Lung microvascular endothelial cell (primary cell): ENCODE results near the gene ATAD3B. TPM values are rescaled to one million over a fixed set of nuclear protein-coding genes. Genes with fewer than 3 reads are reported as not detected.
A peak's percentile ranks its signal among the peaks of the same experiment; 100 is the strongest.
"Not testable (repeated sequence)": the region's sequence is repeated elsewhere in the genome, so short reads cannot be mapped to it uniquely, and the experiment has no call there.

Experiments used
- DNase-seq, 2 donors: peaks; one replicate each; pipeline versions ENCODE4 v3.0.0 to v3.0.0-alpha.2; 2010; ENCODE audit warnings: low read depth in 2 of 2
- total RNA-seq: library from RNA; depleted of rRNA; stranded (reverse); fragments of >200 nt; gene quantifications from 2 replicates; pipeline ENCODE4 v1.2.1, GENCODE V29; 2014

ATAD3B gene
- total RNA-seq, 1 donor from 2014 or later: 19.4 TPM

- DNase-seq: no peak
These were observed 8.3 kb downstream of the ATAD3B start for GRCh38 chr1:1479547-1480487.

- not testable (repeated sequence) for DNase-seq
These were observed 8.9 kb downstream of the ATAD3B start for GRCh38 chr1:1480488-1480867.

GRCh38 chr1:1481811-1482210, 10.2 kb downstream of the ATAD3B start:
- DNase-seq: not testable (repeated sequence)

DNA sequence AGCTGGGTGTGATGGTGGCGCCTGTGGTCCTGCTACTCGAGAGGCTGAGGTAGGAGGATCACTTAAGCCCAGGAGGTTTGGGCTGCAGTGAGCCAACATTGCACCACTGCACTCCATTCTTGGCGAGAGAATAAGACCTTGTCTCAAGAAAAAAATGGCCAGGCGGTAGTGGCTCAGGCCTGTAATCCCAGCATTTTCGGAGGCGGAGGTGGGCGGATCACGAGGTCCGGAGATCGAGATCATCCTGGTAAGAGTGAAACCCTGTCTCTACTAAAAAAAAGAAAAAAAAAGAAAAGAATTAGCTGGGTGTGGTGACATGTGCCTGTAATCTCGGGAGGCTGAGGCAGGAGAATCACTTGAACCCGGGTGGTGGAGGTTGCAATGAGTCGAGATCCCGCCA, 11.3 kb downstream of the ATAD3B start:
- DNase-seq: no peak

DNA sequence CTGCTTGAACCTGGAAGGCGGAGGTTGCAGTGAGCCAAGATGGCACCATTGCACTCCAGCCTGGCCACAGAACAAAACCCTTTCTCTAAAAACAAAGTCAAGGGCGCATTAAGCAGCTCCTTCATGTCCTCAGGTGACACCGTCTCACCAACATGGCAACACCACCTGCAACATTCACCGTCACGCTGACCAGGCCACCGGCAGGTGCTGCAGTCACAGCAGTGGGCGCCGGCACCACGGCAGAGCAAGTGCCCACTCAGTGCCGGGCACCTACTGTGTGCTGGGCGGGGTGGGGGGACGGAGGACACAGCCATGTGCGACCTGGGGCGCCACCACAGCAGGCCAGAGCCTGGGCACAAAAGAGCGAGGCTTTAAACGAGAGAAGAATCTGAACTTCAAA, 12.1 kb downstream of the ATAD3B start:
- DNase-seq: no peak

GRCh38 chr1:1484976-1485750, 13.6 kb downstream of the ATAD3B start:
- not testable (repeated sequence) for DNase-seq

DNA sequence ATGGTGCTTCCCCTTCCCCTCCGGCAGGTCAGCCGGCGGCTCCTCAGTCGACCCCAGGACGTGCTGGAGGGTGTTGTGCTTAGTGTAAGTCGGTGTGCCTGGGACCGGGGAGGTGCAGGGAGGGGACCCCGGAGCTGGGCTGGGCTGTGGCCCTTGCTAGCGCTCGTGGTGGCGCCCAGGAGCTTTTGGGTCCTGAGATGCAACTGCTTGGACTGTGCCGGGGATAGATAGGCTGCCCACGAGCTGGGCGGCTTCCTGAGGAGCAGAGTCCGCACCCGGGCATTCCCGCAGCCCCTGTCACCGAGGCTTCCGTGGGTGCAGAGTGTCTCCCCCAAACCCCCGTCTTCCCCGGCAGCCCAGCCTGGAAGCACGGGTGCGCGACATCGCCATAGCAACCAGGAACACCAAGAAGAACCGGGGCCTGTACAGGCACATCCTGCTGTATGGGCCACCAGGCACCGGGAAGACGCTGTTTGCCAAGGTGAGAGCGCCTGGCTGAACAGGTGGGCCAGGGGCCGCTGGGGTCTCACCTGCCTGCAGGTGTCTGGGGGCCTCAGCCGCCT, 14.3 kb downstream of the ATAD3B start:
- DNase-seq: not testable (repeated sequence)

DNA sequence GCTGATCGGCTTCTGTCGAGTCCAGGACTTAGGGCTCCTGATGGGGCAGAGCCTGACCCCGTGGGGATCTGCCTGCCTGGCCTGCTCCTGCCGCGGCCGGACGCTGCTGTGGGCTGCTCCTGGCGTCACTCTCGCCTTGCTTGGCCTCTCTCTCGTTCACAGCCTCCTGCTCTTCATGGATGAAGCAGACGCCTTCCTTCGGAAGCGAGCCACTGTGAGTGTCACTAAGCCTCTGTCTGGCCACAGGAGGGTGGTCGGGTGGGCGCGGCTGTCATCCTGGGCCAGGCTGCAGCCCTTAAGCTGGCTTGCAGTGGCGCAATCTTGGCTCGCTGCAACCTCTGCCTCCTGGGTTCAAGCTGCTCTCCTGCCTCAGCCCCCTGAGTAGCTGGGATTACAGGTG, 16.1 kb downstream of the ATAD3B start:
- no peak for DNase-seq

GRCh38 chr1:1489231-1489630, 17.7 kb downstream of the ATAD3B start:
- no peak for DNase-seq

DNA sequence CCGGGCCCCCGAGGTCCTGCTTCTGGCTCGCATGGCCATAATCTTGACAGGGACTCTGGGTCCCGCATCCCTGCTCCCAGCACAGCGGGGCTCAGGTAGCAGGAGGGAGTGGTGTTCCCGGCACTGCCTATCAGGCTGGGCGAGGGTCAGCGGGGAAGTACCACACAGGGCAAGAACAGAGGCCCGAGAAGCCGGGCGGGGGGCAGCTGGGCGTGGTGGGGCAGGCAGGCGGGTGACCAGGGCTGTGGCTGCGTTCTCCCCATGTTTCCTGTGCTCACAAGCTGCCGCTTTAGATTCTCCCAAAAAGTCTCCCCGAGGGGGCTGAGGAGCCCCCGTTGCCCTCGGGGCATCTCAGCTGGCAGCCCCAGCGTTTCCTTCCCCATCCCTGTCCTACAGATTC, 18.3 kb downstream of the ATAD3B start:
- no peak for DNase-seq

- no peak for DNase-seq
These were observed 19.2 kb downstream of the ATAD3B start for GRCh38 chr1:1490633-1491230.

DNA sequence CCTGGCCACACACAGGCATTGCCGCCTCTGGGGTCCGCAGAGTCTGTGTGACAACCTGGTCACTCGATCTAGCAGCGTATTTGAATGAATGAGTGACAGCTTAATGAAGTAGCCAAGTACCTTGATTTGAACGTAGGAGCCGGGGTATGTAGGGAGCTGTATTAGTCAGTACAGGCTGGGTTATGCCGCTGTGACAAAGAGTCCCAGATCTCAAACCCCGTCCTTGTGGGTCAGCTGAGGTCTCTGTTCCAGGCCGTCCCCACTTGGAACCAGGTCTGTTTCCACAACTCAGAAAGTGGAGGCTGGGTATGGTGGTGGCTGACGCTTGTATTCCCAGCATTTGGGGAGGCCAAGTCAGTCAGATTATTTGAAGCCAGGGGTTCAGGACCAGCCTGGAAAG, 20.0 kb downstream of the ATAD3B start:
- no peak for DNase-seq

GRCh38 chr1:1494311-1494710, 22.7 kb downstream of the ATAD3B start:
- not testable (repeated sequence) for DNase-seq

DNA sequence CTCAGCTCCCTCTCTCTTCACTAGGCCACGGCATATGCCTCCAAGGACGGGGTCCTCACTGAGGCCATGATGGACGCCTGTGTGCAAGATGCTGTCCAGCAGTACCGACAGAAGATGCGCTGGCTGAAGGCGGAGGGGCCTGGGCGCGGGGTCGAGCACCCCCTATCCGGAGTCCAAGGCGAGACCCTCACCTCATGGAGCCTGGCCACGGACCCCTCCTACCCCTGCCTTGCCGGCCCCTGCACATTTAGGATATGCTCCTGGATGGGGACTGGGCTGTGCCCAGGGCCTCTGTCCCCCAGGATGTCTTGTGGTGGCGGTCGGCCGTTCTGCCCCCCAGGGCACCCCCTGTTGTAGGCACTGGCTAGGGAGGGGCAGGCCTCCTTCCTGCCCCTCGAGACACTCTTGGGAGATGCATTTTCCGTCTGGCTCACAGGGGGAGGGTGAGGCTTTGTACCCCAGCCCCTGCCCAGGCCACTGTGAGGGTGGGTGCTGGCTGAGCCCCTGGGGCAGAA, 24.0 kb downstream of the ATAD3B start:
- not testable (repeated sequence) for DNase-seq

- peak; percentile 47 to 63 for DNase-seq
These were observed 33.3 kb downstream of the ATAD3B start for GRCh38 chr1:1504777-1505365.

GRCh38 chr1:1505366-1505798, 33.8 kb downstream of the ATAD3B start:
- DNase-seq: peak in 1 of 2 donors; percentile 11

DNA sequence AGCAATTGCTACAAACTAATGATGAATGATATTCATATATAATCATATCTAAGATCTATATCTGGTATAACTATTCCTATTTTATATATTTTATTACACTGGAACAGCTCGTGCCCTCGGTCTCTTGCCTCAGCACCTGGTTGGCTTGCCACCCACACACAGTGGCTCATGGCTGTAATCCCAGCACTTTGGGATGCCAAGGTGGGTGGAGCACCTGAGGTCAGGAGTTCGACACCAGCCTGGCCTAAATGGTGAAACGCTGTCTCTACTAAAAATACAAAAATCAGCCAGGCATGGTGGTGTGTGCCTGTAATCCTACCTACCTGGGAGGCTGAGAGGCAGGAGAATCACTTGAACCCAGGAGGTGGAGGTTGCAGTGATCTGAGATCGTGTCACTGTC, 34.2 kb downstream of the ATAD3B start:
- DNase-seq: not testable (repeated sequence)

- no peak for DNase-seq
These were observed 35.7 kb downstream of the ATAD3B start for GRCh38 chr1:1507305-1507704.

GRCh38 chr1:1508775-1509464, 37.4 kb downstream of the ATAD3B start:
- DNase-seq: not testable (repeated sequence)

DNA sequence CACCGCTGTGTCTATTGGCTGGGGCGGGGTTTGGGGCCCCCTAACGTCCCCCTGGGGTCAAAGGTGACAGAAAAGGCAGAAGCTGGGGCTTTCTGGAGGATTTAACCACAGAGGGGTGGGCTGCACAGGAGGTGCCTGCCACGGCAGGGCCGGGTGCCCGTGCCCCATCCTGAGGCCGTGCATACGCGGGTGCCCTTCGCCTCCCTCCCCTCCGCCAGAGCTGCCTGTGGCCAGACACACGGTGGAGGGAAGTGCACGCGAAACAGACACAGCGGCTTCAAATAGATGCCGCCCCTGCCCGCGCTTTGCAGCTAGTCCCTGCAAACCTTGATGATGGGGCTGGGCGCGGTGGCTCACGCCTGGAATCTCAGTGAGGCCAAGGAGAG, 37.9 kb downstream of the ATAD3B start:
- not testable (repeated sequence) for DNase-seq
